CD4-positive, alpha-beta T cell (primary cell): ENCODE measurements around the gene OASL. TPM values are rescaled to one million over a fixed set of nuclear protein-coding genes. Genes with fewer than 3 reads are reported as not detected.
A peak's percentile ranks its signal among the peaks of the same experiment; 100 is the strongest.

ENCODE experiments used
- ATAC-seq: fragments of 200-7000 bp; cut with Tn5 transposase; one replicate; pipeline ENCODE4 v1.10.0; 2022; ENCODE audit warnings: mild to moderate bottlenecking; ENCODE audit not compliant: poor library complexity
- CTCF ChIA-PET: fragments of 350-600 bp; sonication (Branson Sonifier 250); formaldehyde crosslinking; loops from one replicate; lab custom pipeline; 2021; ENCODE audit warnings: antibody characterized with exemption, inconsistent platforms; lab: Charles Lee
- POLR2A ChIA-PET: fragments of 350-600 bp; sonication (Branson Sonifier 250); formaldehyde crosslinking; loops from one replicate; lab custom pipeline; 2021; ENCODE audit warnings: antibody characterized with exemption, inconsistent platforms; lab: Charles Lee
- DNase-seq, 14 experiments: peaks; one replicate each; pipeline ENCODE4 v3.0.0-alpha.2; 2013 to 2020; ENCODE audit warnings: mixed read lengths in 2 of 14
- H3K27ac ChIP-seq, 2 donors: one replicate each; pipeline versions ENCODE4 v1.5.1 to v1.7.0; 2013; ENCODE audit warnings: low read length in 2 of 2, low read depth in 1 of 2, mild to moderate bottlenecking in 1 of 2
- H3K27me3 ChIP-seq, 2 experiments: 1 replicate in 1 of 2; 2 replicates in 1 of 2; pipeline versions ENCODE4 v1.6.1 to v1.7.0; 2013; ENCODE audit warnings: low read length in 2 of 2, control low read depth in 1 of 2, mild to moderate bottlenecking in 1 of 2, moderate library complexity in 1 of 2; ENCODE audit not compliant: insufficient read depth in 2 of 2, control insufficient read depth in 1 of 2
- H3K36me3 ChIP-seq: one replicate; pipeline ENCODE4 v1.6.1; 2013; ENCODE audit warnings: low read length, control low read depth; ENCODE audit not compliant: insufficient read depth
- H3K4me1 ChIP-seq: one replicate; pipeline ENCODE4 v1.6.1; 2013; ENCODE audit warnings: low read length, control low read depth; ENCODE audit not compliant: insufficient read depth
- H3K4me3 ChIP-seq: one replicate; pipeline ENCODE4 v1.5.1; 2013; ENCODE audit warnings: mild to moderate bottlenecking, low read length, moderate library complexity
- H3K9me3 ChIP-seq, 2 experiments: 1 replicate in 1 of 2; 2 replicates in 1 of 2; pipeline versions ENCODE4 v1.6.1 to v1.7.0; 2013; ENCODE audit warnings: low read length in 2 of 2, mild to moderate bottlenecking in 2 of 2, control low read depth in 1 of 2, moderate library complexity in 1 of 2; ENCODE audit not compliant: control insufficient read depth in 1 of 2, insufficient read depth in 1 of 2
- H3K27ac Mint-ChIP-seq: one replicate; pipeline ENCODE4 v1.8.0; 2020; ENCODE audit warnings: mixed read lengths
- H3K27me3 Mint-ChIP-seq: one replicate; pipeline ENCODE4 v1.8.0; 2021; ENCODE audit warnings: mixed read lengths
- H3K36me3 Mint-ChIP-seq: one replicate; pipeline ENCODE4 v1.8.0; 2021; ENCODE audit warnings: low read depth, mixed read lengths
- H3K4me1 Mint-ChIP-seq: one replicate; pipeline ENCODE4 v1.8.0; 2021; ENCODE audit warnings: low read depth, mixed read lengths
- H3K4me3 Mint-ChIP-seq: one replicate; pipeline ENCODE4 v1.8.0; 2020; ENCODE audit warnings: mild to moderate bottlenecking, mixed read lengths
- H3K9me3 Mint-ChIP-seq: one replicate; pipeline ENCODE4 v1.8.0; 2020; ENCODE audit warnings: mixed read lengths
- intact Hi-C, 2 experiments: fragments of 100-400 bp; cut with DNase I in 1 of 2; cut with micrococcal nuclease in 1 of 2; formaldehyde crosslinking; loops; one replicate each; pipeline versions ENCODE4 v1.15.1 to v1.9.0; 2023 to 2025; cut with DNase I, micrococcal nuclease
- polyA plus RNA-seq, 2 donors: library from polyadenylated mRNA; unstranded; fragments of 120-200 nt; gene quantifications; one replicate each; pipeline ENCODE4 v1.2.1, GENCODE V29; 2013
- total RNA-seq, 174 experiments: library from RNA in 2 of 174; stranded (reverse) in 2 of 174; gene quantifications; one replicate each; pipeline ENCODE4 v1.2.3 and lab custom pipeline; 2021 to 2026
- TF ChIP-seq, protein P1 (sequence below): fragments of 200-600 bp; IDR thresholded peaks from one replicate; pipeline ENCODE4 v1.8.0; 2022; ENCODE audit warnings: antibody characterized with exemption, mild to moderate bottlenecking

Gene OASL, protein sequence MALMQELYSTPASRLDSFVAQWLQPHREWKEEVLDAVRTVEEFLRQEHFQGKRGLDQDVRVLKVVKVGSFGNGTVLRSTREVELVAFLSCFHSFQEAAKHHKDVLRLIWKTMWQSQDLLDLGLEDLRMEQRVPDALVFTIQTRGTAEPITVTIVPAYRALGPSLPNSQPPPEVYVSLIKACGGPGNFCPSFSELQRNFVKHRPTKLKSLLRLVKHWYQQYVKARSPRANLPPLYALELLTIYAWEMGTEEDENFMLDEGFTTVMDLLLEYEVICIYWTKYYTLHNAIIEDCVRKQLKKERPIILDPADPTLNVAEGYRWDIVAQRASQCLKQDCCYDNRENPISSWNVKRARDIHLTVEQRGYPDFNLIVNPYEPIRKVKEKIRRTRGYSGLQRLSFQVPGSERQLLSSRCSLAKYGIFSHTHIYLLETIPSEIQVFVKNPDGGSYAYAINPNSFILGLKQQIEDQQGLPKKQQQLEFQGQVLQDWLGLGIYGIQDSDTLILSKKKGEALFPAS
- total RNA-seq (10 to 100 TPM; 33.0 to 34.7 TPM), total RNA-seq (lab: John Stamatoyannopoulos, UW) (3.5 to 1,145 (median 33.0) reads per million in 172 experiments)
- 6.4 TPM for polyA plus RNA-seq (2013, experiment 1 of 2)
- 6.0 TPM for polyA plus RNA-seq (2013, experiment 2 of 2)

DNA sequence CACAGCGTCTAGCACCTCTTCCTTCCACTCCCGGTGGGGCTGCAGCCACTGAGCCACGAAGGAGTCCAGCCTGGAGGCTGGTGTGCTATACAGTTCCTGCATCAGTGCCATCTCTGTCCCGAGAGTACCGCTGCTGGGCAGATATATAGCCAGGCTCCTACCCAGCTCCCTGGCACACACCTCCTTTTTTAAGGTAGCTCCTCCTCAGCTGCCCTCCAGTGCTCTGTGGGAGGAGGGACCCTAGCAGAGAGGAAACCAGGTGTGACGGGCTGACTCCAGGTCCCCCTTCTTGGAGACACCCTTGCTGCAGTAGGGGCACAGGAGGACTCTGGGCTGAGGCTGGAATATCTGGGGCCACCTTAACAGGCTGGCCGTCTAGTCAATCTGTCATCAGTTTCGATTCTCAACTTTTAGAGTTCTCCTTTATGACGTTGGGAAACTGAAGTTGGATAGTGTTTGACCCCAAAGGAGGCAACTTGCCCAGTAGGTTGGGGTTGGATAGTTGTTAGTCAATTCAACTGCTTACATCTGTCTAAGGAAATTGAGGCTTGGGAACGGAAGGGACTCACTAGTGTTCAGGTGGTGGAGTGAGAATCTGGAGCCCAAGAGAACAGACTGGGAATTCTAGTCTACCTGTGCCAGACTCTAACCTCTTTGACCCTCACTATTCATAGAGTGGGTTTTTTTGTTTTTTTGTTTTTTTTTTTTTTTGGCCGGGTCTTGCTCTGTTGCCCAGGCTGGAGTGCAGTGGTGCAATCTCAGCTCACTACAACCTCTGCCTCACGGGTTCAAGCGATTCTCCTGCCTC is at the start of gene OASL:
OASL (minus strand) TSS at position 386 of the 808 bp plus-strand sequence; CDS start at position 111, 275 bp downstream.
- TF ChIP-seq, protein P1, sequence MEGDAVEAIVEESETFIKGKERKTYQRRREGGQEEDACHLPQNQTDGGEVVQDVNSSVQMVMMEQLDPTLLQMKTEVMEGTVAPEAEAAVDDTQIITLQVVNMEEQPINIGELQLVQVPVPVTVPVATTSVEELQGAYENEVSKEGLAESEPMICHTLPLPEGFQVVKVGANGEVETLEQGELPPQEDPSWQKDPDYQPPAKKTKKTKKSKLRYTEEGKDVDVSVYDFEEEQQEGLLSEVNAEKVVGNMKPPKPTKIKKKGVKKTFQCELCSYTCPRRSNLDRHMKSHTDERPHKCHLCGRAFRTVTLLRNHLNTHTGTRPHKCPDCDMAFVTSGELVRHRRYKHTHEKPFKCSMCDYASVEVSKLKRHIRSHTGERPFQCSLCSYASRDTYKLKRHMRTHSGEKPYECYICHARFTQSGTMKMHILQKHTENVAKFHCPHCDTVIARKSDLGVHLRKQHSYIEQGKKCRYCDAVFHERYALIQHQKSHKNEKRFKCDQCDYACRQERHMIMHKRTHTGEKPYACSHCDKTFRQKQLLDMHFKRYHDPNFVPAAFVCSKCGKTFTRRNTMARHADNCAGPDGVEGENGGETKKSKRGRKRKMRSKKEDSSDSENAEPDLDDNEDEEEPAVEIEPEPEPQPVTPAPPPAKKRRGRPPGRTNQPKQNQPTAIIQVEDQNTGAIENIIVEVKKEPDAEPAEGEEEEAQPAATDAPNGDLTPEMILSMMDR, result no peak
- intact Hi-C loops, result loop anchor here (2.0 kb wide), 2 partner anchors 20 to 22 kb away; partner anchors contain the start of gene C12orf43 (in 1 of the 2)
- no peaks in the 10 kb centered on the region for H3K9me3 Mint-ChIP-seq
- Histone ChIP-seq H3K4me3 (peak within 1 kb of the TSS; percentile 87), H3K9me3 (no peaks in the 10 kb centered on the region), H3K4me1 (peaks cover 58% of the 10 kb centered on the region), H3K27ac (peak within 1 kb of the TSS; percentile 37 to 56), H3K27me3 (no peaks in the 10 kb centered on the region), H3K36me3 (no peaks in the 10 kb centered on the region)
- ChIA-PET POLR2A (interaction anchor here (1.0 to 1.9 kb wide), 7 partner anchors 9 to 748 kb away, joined by 3 to 5 read pairs (median 4); partner anchors contain the start of genes C12orf43, RNU4-2 and SPPL3), CTCF (interaction anchor here (1.7 kb wide), 1 partner anchor 21 kb away, joined by 12 read pairs; no protein-coding TSS in a partner anchor)
- no peaks in the 10 kb centered on the region for H3K27me3 Mint-ChIP-seq
- ATAC-seq (peak; percentile 71), DNase-seq (peak; percentile 38 to 88 (median 61))
- H3K4me3 Mint-ChIP-seq, result peak within 1 kb of the TSS; percentile 96
- H3K27ac Mint-ChIP-seq, result peak within 1 kb of the TSS; percentile 94
- peaks cover 42% of the 10 kb centered on the region for H3K4me1 Mint-ChIP-seq
- H3K36me3 Mint-ChIP-seq, result peaks cover 17% of the 10 kb centered on the region

DNA sequence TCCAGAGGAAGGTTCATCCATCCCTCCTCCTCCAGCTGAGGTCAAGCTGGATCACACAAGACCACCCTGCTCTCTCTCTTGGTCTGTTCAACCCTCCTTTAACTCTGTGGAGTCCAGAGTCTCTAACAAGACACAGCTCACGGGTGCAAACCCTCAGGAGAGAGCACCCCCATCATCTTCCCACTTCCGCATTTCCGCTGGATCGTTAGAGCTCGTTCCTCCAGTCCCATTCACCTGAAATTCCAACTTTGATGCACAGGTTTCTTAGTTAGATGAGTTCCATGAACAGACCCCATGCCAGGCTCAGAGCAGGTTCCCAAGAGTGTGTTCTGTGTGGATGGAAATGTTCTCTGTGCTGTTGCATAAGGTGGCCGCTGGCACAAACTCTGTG is 49.1 kb upstream of the OASL start:
- H3K36me3 ChIP-seq, result no peaks in the 10 kb centered on the region
- intact Hi-C loops, result no loop called here
- ATAC-seq (no peak), DNase-seq (no peak)
- H3K4me1 ChIP-seq, result peaks cover 18% of the 10 kb centered on the region
- no peak overlapping the region for H3K4me3 ChIP-seq
- H3K9me3 ChIP-seq, result peaks cover 0 to under 1% of the 10 kb centered on the region in 2 experiments
- CTCF ChIA-PET, result no interaction called here
- TF ChIP-seq, protein P1, result no peak
- Mint-ChIP-seq H3K36me3 (no peaks in the 10 kb centered on the region), H3K27me3 (no peaks in the 10 kb centered on the region), H3K9me3 (no peaks in the 10 kb centered on the region), H3K4me3 (no peak overlapping the region), H3K4me1 (peaks cover 53% of the 10 kb centered on the region), H3K27ac (no peak overlapping the region)
- POLR2A ChIA-PET, result no interaction called here
- no peaks in the 10 kb centered on the region for H3K27me3 ChIP-seq
- no peak overlapping the region for H3K27ac ChIP-seq

DNA sequence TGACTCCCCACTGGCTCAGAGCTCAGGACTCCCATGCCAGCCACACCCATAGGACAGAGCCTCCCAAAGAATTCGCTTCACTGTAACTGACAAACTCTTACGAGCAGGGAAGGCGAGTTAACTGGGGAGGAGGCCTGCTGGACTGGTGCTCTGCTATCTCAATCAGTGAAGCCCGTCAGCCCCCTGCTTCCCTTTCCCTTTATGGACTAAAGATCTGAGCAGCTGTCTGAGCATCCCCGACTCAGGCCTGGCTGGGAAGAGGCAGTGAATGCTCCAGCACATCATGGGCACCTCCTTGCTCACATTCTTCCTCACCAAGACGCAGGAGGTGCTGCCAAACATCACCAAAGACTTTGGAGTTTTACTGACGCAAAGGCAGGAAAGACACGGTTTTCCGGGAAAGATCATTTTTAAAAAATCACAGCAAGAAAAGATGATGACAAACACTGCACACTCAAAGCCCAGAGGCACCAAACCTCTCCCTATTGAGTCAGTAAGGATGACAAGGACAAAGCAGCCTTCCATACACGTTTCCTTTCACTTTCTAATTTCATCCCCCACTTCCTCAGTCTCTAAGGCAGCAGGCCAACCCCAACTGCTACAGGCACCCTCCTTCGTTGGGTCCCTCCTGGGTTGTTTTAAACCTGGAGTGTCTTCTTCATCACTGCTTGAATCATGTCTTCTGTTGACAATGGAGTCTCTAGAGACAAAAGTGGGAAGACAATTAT is 48.6 kb upstream of the OASL start:
- CTCF ChIA-PET, result no interaction called here

More for the DNA sequence above, 48.6 kb upstream of the OASL start:
- no peaks in the 10 kb centered on the region for H3K36me3 Mint-ChIP-seq
- Histone ChIP-seq H3K36me3 (no peaks in the 10 kb centered on the region), H3K4me3 (no peak overlapping the region), H3K9me3 (no peaks in the 10 kb centered on the region), H3K27ac (no peak overlapping the region), H3K4me1 (peaks cover 13% of the 10 kb centered on the region), H3K27me3 (no peaks in the 10 kb centered on the region)
- DNase-seq, result no peak
- no peaks in the 10 kb centered on the region for H3K9me3 Mint-ChIP-seq
- ATAC-seq, result no peak
- H3K27ac Mint-ChIP-seq, result no peak overlapping the region
- peaks cover 47% of the 10 kb centered on the region for H3K4me1 Mint-ChIP-seq
- no peaks in the 10 kb centered on the region for H3K27me3 Mint-ChIP-seq
- TF ChIP-seq, protein P1, result no peak
- H3K4me3 Mint-ChIP-seq, result no peak overlapping the region
- intact Hi-C loops, result no loop called here
- POLR2A ChIA-PET, result no interaction called here
